Skeletal muscle cell (primary cell): ENCODE data around the gene ALG9.
"Not testable (repeated sequence)": the region's sequence is repeated elsewhere in the genome, so short reads cannot be mapped to it uniquely, and the experiment has no call there.

Experiments used
- DNase-seq: peaks from one replicate; pipeline ENCODE4 v3.0.0-alpha.2; 2010; ENCODE audit warnings: low read depth
- H3K4me3 ChIP-seq: 2 replicates; pipeline ENCODE4 v1.5.1; 2011; ENCODE audit warnings: low read depth, mild to moderate bottlenecking, control low read depth, low read length, moderate library complexity

The ALG9 gene

DNA sequence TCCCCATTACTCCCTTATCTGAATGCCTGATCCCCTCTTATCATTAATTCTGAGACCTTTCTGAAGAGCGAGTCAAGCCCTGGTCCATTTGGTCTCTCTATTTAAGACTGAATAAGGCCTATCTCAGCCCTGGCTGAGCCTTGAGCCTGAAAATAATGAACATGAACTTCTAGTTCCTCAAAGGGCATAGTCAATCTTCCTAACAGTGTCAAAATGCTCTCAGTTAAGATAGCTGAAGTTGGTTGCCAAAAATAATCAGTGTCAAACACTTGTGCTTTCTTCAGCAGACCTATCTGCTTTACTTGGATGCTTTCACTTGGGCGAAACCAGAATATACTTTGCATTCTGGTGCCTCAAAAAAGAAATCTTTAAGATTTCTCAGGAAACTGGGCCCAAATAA, 62.5 kb downstream of the ALG9 start:
- H3K4me3 ChIP-seq: no peak overlapping the region
- no peak for DNase-seq

DNA sequence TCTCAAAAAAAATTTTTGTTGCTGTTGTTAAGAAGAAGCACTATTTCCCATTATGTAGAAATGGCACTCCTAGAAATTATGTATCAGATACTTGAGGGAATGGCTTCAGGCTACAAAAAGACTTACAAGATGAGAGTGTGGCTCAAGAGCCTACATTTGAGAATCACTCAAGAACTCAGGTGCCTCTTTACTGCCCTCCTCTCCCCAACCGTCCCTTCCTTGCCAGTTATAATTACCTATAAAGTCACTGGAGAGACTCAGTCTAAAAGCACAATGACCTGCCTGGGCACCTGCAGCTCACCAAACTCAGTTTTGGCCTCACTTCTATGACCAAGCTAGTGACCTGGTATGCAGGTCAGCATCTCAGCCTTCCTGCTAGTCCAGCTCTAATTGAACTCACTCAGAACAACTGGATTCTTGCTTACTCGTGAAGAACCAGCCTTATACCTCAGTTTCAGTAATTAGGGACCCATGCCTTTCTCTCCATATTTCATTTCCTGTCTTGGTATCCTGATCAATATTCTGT, 63.3 kb downstream of the ALG9 start:
- H3K4me3 ChIP-seq: no peak overlapping the region
- no peak for DNase-seq

DNA sequence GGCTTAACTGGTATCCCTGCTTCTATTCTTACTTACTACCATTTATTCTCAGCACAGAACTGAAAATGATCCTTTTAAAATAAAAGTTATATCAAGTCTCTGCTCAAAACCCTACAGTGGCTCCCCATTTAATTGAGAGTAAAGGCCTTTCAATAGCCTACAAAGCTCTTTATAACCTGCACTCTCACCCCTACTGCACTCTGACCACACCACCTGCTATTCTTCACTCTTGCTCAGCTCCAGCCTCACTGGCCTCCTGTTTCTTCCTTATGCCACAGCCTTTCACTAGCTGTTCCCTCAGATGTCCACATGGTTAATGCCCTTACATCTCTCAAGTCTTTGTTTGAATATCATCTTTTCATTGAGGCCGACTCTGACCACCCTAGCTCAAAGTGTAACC, 64.3 kb downstream of the ALG9 start:
- H3K4me3 ChIP-seq: no peak overlapping the region
- DNase-seq: no peak

DNA sequence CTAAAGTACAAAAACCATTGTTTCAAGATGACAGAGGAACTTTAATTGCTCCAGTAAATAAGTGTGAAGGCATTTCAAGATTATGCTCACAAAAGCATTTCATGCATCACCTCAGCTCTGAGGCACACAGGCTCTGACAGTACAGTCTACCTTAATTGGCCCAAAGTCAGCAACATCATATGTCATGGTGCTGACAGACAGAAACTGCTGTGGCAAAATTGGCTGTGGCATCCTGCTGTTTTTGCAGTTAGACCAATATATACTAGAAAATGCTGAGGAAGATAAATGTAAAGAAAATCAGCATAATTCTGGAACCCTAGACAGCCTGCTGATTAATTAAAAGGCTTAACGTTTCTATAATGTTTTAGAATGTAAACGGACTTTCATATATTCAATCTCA, 70.2 kb downstream of the ALG9 start:
- DNase-seq: no peak
- no peak overlapping the region for H3K4me3 ChIP-seq

DNA sequence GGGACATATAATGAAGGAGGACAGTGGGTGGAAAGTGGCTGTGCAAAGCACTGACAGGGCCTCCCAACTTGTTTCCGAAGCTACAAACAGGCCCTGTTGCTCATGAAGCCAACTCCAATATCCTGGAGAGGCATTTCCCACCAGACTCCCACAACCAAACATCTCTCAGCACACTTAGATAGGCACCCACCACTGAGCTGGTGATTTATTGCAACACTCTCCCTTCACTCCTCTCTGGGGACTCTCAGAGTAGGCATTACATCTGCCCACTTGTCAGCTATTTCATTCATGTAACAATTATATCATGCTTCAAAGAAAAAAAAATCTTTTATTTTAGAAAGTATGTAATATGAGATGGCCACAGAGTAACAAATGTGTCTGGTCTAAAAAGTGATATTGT, 73.1 kb downstream of the ALG9 start:
- H3K4me3 ChIP-seq: no peak overlapping the region
- DNase-seq: no peak

DNA sequence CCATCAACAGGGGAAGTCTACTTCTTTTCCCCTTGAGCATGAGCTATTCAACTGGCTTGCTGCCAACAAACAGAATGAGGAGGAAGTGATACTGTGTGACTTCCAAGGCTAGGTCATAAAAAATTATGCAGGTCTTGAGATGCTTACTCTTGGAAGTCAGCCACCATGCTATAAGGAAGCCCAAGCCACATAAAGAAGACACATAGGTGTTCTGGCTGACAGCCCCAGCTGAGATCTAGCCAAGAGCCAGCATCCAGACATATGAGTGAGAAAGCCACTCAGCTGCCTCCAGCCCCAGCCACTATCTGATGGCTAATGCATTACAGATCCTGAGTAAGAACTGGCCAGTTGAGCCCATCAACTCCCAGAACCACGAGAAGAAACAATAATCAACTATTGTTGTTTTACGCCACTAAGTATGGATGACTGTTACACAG, 74.2 kb downstream of the ALG9 start:
- no peak for DNase-seq

DNA sequence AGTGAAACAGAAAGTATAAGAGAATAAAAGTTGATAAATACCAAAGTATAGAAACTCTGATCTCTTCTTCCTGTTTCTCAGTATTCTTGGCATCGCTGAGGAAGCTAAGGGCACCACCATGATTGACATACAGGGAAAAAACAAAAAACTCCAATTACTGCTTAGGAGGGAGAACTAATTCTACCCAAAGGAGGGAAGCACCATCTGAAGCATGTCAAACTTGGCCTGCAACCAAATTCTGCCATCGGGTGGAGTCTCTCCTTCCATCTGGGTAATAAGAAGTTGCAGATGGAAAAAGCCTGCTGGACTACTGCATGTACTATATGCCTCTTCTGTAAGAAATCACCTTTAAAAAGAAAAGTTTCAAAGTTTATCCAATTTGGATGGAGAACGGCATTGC, 74.7 kb downstream of the ALG9 start:
- no peak overlapping the region for H3K4me3 ChIP-seq
- no peak for DNase-seq

More for the DNA sequence above, 74.2 kb downstream of the ALG9 start:
- no peak overlapping the region for H3K4me3 ChIP-seq

DNA sequence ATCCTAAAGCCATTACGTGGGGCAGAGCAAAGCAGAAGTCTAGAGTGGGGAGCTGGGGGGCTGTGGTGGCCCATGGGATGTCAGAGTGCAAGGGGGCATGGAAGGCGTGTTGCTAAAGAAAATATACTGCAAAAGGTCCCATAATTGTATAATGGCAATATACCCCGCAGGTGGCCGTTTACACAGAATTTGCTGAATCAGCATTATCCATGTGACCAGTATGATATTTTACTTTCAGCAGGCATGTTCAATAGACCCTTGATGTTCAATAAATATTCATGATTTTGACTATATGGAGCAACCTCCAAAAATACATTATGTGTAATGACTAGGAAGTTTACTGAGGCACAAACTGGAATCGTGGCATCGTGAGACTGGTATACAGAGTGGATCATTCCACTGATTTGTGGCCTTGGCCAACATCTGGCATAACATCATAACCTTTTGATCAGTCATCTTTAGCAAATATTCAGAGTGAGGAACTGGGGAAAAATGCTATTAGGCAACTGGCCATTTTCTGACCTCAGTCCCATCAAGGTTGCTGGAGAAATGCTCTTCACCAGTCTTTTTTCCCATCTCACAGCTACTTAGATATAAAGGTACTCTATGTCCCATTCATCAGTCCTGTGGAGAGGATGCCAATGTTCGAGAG, 75.9 kb downstream of the ALG9 start:
- DNase-seq: no peak
- no peak overlapping the region for H3K4me3 ChIP-seq

DNA sequence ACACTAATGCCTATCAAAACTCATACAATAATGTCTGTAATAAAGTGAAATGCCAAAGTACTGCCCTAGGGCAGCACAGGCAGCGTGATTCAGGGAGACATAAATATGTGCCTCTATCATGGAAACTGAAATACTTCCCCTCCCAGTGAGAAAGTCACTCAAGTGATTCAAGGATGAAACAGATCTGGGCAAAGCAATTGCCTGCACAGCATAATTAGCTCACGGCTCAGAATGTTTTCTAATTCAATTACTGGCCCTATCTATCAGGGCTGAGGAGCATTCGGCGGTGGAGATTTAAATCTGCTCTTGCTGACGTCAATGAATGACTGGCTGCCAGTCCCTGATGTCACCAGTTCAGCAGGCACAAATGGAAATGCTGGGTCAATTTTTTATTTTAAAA, 77.5 kb downstream of the ALG9 start:
- no peak overlapping the region for H3K4me3 ChIP-seq
- no peak for DNase-seq

DNA sequence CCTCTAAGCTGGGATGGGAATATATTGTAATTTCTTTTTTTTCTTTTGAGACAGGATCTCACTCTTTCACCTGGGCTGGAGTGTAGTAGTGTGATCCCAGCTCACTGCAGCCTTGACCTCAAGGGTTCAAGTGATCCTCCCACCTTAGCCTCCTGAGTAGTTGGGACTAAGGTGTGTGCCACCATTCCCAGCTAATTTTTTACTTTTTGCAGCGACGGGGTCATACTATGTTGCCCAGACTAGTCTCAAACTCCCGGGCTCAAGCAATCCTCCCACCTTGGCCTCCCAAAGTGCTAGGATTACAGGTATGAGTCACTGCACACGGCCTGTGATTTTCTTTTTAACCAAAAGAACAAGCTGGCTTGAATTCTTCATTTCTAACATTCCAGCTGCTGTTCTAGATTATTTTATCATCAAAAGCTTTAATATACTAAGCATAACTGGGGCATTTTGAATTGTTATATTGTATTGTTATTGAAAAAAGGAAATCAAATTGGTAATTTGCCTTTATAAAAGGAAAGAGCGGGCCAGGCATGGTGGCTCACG, 78.4 kb downstream of the ALG9 start:
- no peak overlapping the region for H3K4me3 ChIP-seq
- no peak for DNase-seq

DNA sequence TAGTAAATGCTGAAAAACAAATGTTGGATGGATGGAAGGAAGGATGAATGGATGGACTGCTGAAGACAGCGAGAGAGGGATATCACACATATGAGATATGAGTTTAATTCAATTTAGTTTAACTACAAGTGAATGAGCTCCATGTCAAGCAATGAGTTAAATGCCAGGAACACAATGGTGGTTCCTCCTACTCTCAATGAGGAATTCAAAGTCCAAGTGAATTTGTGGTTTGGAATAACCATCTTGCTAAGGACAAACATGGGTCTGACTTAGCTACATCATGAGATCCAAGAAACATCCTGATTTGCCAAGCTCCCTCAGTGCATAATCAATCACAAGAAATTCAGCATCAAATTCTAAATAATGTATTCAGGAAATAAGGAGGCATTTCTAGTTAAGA, 79.1 kb downstream of the ALG9 start:
- no peak for DNase-seq

DNA sequence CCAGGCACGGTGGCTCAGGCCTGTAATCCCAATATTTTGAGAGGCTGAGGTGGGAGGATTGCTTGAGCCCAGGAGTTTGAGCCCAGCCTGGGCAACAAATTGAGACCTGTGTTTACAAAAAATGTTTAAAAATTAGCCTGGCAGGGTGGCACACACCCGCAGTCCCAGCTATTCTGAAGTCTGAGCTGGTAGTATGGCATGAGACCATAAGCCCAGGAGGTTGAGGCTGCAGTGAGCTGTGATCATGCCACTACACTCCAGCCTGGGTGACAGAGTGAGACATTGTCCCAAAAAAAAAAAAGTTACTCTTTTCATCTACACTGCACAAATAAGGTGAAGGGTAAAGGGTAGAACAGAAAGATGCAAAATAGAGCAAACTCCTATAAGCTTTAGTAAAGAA, 82.9 kb downstream of the ALG9 start:
- DNase-seq: no peak
- H3K4me3 ChIP-seq: no peak overlapping the region

More for the DNA sequence above, 79.1 kb downstream of the ALG9 start:
- no peak overlapping the region for H3K4me3 ChIP-seq

DNA sequence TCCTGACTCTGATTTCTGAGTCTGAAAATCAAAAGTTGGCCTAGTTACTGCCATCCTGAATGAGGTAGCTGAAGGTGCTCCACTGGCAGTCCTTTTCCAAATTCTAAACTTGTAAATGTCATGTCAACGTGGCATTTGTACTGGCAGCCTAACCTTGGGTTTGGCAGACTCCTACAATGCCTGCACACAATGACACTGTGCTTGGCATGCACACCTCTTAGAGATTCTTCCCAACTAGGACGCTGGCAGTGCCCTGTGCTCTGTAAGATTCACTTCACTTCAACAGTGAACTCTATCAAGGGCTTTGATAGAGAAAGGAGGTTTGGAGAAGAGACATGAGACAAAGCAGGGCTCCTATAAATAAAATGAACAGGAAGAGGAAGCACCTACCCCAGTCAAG, 83.3 kb downstream of the ALG9 start:
- no peak overlapping the region for H3K4me3 ChIP-seq
- no peak for DNase-seq

DNA sequence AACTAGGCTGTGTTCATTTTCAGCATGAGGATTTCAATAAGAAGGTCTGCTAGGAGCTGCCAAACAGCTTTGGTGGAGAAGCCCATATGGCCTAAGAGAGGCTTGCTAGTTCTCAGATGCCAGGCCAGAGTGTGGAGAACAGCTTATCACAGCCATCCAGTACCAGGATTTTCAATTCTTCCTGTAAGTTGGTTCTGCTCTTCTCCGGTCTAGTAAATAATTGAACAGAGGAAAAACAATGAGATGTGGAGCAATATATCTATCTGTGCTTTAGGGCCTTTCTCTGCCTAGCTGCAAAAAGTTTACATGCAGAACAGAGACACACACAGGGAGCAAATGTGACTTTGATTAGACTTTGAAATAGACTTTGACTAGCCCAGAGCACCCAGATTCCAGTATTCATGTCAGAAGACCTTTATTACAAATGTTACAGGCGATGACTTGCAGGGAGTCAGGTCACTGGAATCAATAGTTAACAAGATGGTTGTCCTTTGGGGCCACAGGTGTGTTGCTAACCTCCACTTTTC, 85.4 kb downstream of the ALG9 start:
- no peak overlapping the region for H3K4me3 ChIP-seq
- no peak for DNase-seq

DNA sequence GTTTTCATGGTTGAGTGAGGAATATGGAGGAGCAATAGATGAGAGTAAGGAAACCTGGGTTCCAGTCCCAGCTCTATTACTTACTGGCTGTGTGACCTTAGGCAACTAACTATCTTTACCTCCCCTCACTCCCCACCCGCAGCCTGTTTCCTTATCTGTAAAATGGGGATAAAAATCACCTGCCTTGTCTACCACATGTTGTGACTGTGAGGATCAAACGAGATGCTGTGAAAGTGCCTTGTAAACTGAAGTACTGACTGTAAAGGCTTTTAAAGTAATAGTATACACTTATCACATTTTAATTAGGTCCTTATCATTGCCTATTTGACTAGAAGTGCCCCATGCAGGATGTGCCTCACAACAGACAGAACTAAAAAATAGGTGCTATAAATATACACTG, 86.3 kb downstream of the ALG9 start:
- DNase-seq: no peak
- H3K4me3 ChIP-seq: no peak overlapping the region

DNA sequence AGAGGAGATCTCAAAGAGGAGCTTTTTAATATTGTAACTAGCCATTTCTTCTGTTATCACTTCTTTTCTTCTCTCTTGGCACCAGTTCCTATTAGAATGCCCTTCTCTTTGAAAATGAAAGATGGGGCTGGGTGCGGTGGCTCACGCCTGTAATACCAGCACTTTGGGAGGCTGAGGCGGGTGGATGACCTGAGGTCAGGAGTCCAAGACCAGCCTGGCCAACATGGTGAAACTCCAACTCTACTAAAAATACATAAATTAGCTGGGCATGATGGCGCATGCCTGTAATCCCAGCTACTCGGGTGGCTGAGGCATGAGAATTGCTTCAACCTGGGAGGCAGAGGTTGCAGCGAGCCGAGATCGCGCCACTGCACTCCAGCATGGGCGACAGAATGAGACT, 87.1 kb downstream of the ALG9 start:
- not testable (repeated sequence) for H3K4me3 ChIP-seq, DNase-seq

DNA sequence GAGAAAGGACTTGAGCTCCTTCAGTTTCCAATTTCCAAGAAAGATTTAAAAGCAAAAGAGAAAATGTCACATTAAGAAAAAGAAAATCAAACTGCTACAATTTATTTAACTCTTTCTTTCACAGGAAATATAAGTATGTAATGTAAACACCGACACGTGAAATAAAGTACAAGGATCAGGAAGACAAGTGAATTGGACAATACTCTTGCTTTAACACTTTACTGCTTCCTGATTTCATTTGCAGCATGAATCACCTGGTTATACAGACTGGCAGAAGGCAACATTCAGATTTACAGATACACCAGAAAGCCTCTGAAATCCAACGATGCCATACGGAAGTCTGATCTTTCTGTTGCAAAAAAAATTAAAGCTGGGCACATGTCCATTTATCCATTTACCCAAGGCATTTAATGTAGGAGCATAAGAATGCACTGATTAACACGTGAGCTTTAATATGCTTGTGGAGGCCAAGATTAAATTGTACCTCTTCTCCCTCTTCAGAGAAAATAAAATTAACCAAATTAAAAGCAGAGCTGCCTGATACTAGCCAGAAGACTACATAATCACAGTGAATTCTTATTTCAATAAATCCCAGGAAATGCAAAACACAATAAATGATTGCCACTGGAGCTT, 89.2 kb downstream of the ALG9 start:
- no peak overlapping the region for H3K4me3 ChIP-seq
- DNase-seq: no peak

DNA sequence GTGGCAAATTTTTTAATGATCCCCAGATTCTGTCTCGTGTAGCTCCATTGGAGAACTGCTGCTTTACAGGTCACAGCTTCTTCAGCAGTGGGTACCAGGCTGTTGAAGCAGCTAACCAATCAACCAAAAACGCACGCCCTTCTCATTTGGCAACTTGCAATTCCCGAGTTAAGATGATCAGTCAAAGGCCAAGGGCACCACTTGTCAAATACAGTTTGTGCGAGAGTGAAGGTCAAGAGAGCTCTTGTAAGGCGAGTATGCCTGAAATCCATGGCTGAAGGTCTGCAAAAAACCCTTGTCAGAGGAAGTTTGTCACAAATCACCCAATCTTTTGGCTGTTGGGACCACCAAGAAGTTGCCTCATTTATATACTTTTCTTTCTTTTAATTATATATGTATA, 92.3 kb downstream of the ALG9 start:
- no peak for DNase-seq
- no peak overlapping the region for H3K4me3 ChIP-seq

DNA sequence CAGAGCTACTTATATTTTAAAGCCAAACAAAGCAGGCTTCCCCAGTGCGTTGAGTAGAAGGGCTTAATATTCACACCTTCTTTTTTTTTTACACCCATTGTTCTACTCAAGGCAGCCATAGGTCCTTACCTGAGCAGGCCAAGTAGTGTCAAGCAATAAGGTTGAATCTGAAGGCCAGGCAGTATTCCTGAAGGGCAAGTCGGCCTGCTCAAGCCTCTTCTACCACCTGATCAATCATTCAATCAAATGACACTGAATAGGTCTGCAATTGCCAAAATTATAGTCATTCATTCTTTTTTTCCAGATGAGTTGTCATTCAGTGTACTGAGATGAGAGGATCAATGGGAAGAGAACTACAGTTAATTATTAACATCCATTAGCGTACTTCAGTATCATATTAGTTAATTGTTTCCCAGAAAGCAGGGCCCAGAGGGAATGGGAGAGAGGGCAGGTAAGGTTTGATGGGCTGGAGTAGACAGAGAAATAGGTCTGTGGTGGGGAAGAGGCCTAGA, 93.3 kb downstream of the ALG9 start:
- H3K4me3 ChIP-seq: no peak overlapping the region
- no peak for DNase-seq
